HG02973 (cell line): ENCODE measurements around the gene USP37.
A peak's percentile ranks its signal among the peaks of the same experiment; 100 is the strongest.

Experiments
- ATAC-seq: cut with Tn5 transposase; IDR thresholded peaks from one replicate; pipeline ENCODE4 v1.9.1; 2021; ENCODE audit warnings: moderate library complexity; ENCODE audit not compliant: unreplicated experiment

The USP37 gene

GRCh38 chr2:218406209-218406948 lies 161.8 kb downstream of the USP37 start:
- peak; percentile 67 for ATAC-seq

- no peak for ATAC-seq
Observed at GRCh38 chr2:218405746-218406208, 162.4 kb downstream of the USP37 start.

GRCh38 chr2:218405086-218405745 lies 162.9 kb downstream of the USP37 start:
- no peak for ATAC-seq

- ATAC-seq = no peak
Observed at GRCh38 chr2:218404351-218405085, 163.6 kb downstream of the USP37 start.

- ATAC-seq = no peak
Observed at GRCh38 chr2:218403810-218404209, 164.3 kb downstream of the USP37 start.

- ATAC-seq = no peak
Observed at GRCh38 chr2:218402911-218403411, 165.2 kb downstream of the USP37 start.

- ATAC-seq = no peak
Observed at GRCh38 chr2:218402491-218402901, 165.7 kb downstream of the USP37 start.

GRCh38 chr2:218401890-218402289 lies 166.3 kb downstream of the USP37 start:
- ATAC-seq = no peak

- ATAC-seq = no peak
Observed at GRCh38 chr2:218400930-218401881, 166.9 kb downstream of the USP37 start.
